Bronchial epithelial cell (primary cell): ENCODE measurements around the gene ZXDC. TPM values are rescaled to one million over a fixed set of nuclear protein-coding genes. Genes with fewer than 3 reads are reported as not detected.

Source experiments
- DNase-seq: peaks from one replicate; pipeline ENCODE4 v3.0.0-alpha.2; 2010; ENCODE audit warnings: low read depth
- FAIRE-seq: peaks from 2 replicates; lab custom pipeline; 2011; peaks lifted over from hg19 to GRCh38; lab: Jason Lieb, UNC
- H3K27me3 ChIP-seq: 2 replicates; pipeline ENCODE4 v1.5.1; 2011; ENCODE audit warnings: low read length; ENCODE audit not compliant: control insufficient read depth, insufficient read depth
- H3K36me3 ChIP-seq: 2 replicates; pipeline ENCODE4 v1.5.1; 2011; ENCODE audit warnings: low read length; ENCODE audit not compliant: control insufficient read depth, insufficient read depth
- H3K4me3 ChIP-seq: 2 replicates; pipeline ENCODE4 v1.5.1; 2011; ENCODE audit warnings: mild to moderate bottlenecking, low read depth, low read length, control low read depth
- total RNA-seq: library from RNA; depleted of rRNA; stranded (reverse); fragments of >200 nt; gene quantifications from 2 replicates; pipeline ENCODE4 v1.2.1, GENCODE V29; 2014
- TF ChIP-seq, protein P1 (sequence below): IDR thresholded peaks from 2 replicates; pipeline ENCODE4 v1.5.1; 2011; ENCODE audit warnings: mild to moderate bottlenecking, moderate library complexity, low read length, control low read depth, inconsistent platforms; ENCODE audit not compliant: insufficient read depth, severe bottlenecking

The ZXDC gene
- total RNA-seq, 1 donor from 2014 or later, result 21.9 TPM

DNA sequence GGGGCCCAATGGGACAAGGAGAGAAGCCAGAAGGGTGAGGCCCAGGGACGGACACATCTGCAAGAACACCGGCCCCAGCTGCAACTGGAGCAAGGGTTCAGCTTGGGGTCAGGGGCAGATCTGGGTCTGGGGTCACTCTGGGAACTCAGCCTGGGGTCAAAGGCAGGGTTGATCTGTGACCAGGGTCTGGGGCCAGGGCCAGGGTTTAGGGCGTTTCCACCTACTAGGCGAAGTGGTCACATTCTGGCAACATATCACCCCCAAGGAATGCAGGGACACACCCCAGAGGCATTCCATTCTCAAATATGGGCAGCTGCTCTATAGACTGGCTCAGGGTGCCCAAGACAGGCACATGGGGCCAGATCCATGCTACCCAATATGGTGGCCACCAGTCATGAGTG lies 32.9 kb upstream of the ZXDC start:
- TF ChIP-seq, protein P1, sequence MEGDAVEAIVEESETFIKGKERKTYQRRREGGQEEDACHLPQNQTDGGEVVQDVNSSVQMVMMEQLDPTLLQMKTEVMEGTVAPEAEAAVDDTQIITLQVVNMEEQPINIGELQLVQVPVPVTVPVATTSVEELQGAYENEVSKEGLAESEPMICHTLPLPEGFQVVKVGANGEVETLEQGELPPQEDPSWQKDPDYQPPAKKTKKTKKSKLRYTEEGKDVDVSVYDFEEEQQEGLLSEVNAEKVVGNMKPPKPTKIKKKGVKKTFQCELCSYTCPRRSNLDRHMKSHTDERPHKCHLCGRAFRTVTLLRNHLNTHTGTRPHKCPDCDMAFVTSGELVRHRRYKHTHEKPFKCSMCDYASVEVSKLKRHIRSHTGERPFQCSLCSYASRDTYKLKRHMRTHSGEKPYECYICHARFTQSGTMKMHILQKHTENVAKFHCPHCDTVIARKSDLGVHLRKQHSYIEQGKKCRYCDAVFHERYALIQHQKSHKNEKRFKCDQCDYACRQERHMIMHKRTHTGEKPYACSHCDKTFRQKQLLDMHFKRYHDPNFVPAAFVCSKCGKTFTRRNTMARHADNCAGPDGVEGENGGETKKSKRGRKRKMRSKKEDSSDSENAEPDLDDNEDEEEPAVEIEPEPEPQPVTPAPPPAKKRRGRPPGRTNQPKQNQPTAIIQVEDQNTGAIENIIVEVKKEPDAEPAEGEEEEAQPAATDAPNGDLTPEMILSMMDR, result no peak
- DNase-seq (peak; percentile 22), FAIRE-seq (no peak)
- Histone ChIP-seq H3K27me3 (no peaks in the 10 kb centered on the region), H3K36me3 (no peaks in the 10 kb centered on the region), H3K4me3 (no peak overlapping the region)

DNA sequence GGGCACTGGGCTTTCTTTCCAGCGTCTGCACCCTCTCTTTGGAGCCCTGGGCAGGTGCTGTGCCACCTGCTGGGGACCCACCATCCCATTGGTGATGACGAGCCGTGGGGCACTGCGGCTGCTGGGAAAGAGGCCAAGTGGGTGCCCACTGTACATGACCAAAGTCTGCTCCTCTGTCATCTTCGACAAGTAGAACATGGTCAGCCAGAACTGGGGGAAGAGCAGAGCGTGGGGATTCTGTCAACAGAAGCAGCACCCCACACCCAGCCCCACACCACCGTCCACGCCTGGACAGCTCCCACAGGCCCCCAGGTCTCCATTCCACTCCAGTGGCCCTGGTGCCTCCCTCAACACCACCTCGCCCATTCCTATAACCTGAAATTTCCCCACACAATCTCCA lies 32.2 kb upstream of the ZXDC start:
- TF ChIP-seq, protein P1, result no peak
- no peaks in the 10 kb centered on the region for H3K36me3 ChIP-seq
- FAIRE-seq (no peak), DNase-seq (no peak)
- H3K27me3 ChIP-seq, result no peaks in the 10 kb centered on the region
- no peak overlapping the region for H3K4me3 ChIP-seq

DNA sequence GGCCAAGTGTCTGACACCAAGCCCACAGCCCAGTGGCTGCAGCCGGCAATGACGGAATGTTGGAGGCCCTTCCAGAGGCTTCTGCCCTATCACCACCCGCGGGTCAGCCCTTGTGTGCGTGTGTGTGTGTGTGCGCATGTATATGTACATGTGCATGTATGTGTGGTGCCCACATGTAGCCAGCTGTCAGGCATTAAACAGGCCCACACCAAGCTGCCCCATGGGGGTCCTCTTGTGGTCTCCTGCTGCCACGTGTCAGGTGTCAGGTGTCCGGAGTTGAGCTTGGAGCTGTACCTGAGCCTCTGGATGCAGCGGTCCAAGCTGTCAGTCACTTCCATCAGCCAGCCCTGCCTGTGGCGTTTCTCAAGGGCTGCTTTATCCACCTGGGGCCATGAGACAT lies 28.0 kb upstream of the ZXDC start:
- TF ChIP-seq, protein P1, result no peak
- H3K4me3 ChIP-seq, result no peak overlapping the region
- no peaks in the 10 kb centered on the region for H3K36me3 ChIP-seq
- no peaks in the 10 kb centered on the region for H3K27me3 ChIP-seq
- no peak for DNase-seq
- FAIRE-seq, result no peak

DNA sequence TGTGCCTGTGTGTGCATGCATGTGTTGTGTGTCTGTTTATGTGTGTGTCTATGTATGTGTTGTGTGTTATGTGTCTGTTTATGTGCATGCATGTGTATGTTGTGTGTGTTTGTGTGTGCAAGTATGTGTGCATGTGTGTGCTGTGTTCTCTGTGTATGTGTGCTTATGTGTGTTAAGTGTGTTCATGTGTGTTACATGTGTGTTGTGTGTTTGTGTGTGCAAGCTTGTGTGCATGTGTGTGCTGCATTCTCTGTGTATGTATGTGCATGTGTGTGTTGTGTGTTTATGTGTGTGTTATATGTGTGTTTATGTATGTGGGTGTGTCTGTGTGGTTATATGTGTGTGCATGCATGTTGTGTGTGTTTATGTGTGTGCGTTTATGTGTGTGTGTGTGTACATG lies 27.0 kb upstream of the ZXDC start:
- Histone ChIP-seq H3K4me3 (no peak overlapping the region), H3K36me3 (no peaks in the 10 kb centered on the region), H3K27me3 (no peaks in the 10 kb centered on the region)
- TF ChIP-seq, protein P1, result no peak
- DNase-seq (no peak), FAIRE-seq (peak; percentile 89)

DNA sequence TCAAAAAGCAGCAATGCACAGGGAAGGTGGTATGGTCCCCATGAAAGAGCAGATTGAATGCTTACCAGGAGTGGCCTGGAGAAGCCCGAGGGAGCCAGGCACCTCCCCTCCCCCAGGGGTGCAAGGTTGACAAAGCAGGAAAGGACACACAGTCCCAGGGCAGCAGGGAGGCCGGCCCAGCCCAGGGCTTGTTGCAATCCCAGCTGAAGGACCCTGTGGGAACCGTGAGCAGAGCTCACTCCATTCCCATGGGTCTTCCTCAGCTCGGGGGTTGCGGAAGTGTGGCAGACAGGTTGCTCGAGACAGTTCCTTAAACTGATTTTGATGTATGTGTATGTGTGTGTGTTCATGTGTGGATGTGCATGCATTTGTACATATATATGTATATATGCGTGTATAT lies 26.0 kb upstream of the ZXDC start:
- Histone ChIP-seq H3K27me3 (no peaks in the 10 kb centered on the region), H3K4me3 (no peak overlapping the region), H3K36me3 (no peaks in the 10 kb centered on the region)
- no peak for FAIRE-seq
- no peak for DNase-seq
- TF ChIP-seq, protein P1, result no peak

DNA sequence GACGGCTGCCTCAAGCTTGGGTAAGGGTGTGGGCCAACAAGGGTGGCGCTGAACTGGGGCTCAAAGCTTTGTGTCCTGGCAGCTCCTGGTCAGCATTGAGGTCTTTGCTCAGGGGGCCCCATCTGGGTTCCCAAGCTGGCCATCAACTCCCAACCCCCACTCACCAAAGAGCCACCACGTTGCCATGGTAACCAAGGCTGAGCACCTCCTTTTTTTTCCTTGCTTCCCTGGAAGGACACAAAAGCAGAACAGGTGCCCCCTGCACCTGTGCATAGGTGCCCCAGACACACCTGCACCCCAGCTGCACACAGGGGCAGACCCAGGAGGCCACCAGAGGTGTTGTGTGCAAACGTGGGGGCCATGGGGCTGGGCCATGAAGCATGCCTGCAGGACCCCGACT lies 25.4 kb upstream of the ZXDC start:
- Histone ChIP-seq H3K4me3 (no peak overlapping the region), H3K36me3 (no peaks in the 10 kb centered on the region), H3K27me3 (no peaks in the 10 kb centered on the region)
- DNase-seq (no peak), FAIRE-seq (no peak)
- TF ChIP-seq, protein P1, result no peak
